Spleen (tissue), 7 donors: ENCODE results near the gene FAM13B.

Experiments used
- POLR2A ChIP-seq, 3 donors: fragments of 450-650 bp; IDR thresholded peaks; one replicate each; pipeline ENCODE4 v1.5.1; 2017; ENCODE audit warnings: antibody characterized with exemption in 3 of 3, mild to moderate bottlenecking in 1 of 3
- POLR2AphosphoS5 ChIP-seq, 3 donors: sonication (generic); formaldehyde crosslinking; IDR thresholded peaks; one replicate each; pipeline ENCODE4 v1.5.1; 2017; ENCODE audit warnings: antibody characterized with exemption in 3 of 3
- TF ChIP-seq, protein P1 (sequence below), 11 experiments: fragments of 200-600 bp in 7 of 11; fragments of 450-650 bp in 4 of 11; sonication (generic) in 4 of 11; IDR thresholded peaks in 8 of 11; conservative IDR thresholded peaks in 3 of 11; 1 replicate in 7 of 11; 2 replicates in 4 of 11; pipeline versions ENCODE4 v1.4.0 to v1.8.0; 2016 to 2021; ENCODE audit warnings: antibody characterized with exemption in 11 of 11, inconsistent platforms in 4 of 11, mild to moderate bottlenecking in 1 of 11
- donor health status: DM: no; HTN: no; CAD: no; lungs with moderate emphysema.
- donor health status: DM: no; HTN: no; CAD: no.
- donor health status: DM: no; HTN: no; CAD: no.

DNA sequence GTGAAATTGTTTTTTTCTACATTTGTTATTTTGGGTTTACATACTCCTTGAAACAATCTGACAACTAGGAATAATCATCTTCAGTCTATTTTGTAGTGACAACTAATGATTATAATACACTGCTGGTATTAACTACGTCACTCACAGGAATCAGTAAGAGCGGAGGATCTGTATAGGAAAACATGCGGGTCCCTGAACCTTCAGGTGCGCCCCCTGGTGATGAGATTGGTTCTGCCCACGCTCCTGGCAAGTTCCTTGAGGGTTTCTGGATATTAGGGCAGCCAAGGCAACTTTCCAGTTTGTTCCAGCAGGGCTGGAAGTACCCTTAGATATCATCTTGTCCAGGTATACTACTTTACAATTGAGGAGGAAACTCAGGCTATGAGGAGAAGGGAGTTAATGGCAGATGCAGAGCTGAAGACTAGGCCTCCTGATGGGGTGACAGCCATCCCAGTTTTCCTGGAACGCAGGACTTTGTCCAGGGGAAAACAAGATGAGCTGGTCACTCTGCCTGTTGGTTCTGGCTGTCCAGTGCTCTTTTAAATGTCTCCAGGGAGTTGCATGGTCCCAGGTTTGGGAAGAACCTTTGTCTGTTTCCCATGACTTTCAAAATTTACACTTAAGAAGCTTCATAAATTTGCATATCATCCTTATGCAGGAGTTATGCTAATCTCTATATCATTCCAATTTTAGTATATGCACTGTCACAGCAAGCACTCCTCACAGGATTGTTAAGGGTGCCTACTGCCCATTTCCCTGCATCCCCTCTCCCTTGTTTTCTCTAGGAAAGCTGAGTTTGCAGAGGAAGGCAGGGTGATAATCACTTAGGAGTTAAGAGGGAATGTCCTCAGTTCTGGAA is 36.1 kb upstream of the FAM13B start:
- TF ChIP-seq, protein P1, sequence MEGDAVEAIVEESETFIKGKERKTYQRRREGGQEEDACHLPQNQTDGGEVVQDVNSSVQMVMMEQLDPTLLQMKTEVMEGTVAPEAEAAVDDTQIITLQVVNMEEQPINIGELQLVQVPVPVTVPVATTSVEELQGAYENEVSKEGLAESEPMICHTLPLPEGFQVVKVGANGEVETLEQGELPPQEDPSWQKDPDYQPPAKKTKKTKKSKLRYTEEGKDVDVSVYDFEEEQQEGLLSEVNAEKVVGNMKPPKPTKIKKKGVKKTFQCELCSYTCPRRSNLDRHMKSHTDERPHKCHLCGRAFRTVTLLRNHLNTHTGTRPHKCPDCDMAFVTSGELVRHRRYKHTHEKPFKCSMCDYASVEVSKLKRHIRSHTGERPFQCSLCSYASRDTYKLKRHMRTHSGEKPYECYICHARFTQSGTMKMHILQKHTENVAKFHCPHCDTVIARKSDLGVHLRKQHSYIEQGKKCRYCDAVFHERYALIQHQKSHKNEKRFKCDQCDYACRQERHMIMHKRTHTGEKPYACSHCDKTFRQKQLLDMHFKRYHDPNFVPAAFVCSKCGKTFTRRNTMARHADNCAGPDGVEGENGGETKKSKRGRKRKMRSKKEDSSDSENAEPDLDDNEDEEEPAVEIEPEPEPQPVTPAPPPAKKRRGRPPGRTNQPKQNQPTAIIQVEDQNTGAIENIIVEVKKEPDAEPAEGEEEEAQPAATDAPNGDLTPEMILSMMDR (IDR thresholded peaks at IDR 0.05 in 8 of 11, conservative IDR thresholded peaks at IDR 0.05 in 3 of 11), result peak; percentile 47 to 87 (median 79)
- TF ChIP-seq POLR2A (IDR thresholded peaks at IDR 0.05) (no peak), POLR2AphosphoS5 (IDR thresholded peaks at IDR 0.05) (no peak)
